NCI-H446 treated with DMSO at 0.1 percent for 48 hours (cell line): ENCODE measurements around the gene KHDC1L.
A peak's percentile ranks its signal among the peaks of the same experiment; 100 is the strongest.
"Not testable (repeated sequence)": the region's sequence is repeated elsewhere in the genome, so short reads cannot be mapped to it uniquely, and the experiment has no call there.

Experiments
- DNase-seq: peaks from one replicate; lab custom pipeline; 2025; lab: John Stamatoyannopoulos, UW

KHDC1L gene

DNA sequence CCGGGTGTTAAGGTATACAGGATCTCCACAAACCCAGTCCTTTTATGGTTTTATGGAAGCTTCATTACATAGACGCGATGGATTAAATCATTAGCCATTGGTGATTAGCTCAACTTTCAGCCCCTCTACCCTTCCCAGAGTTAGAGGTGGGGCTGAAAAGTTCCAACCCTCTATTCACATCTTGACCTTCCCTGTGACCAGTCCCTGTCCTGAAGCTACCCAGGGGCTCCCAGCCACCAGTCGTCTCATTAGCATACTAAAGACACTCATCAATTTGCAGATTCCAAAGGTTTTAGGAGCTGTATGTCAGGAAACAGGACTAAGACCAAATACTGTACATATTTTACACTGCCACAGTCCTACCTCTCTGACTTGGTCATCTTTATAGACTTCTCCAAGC, 21.0 kb downstream of the KHDC1L start:
- no peak for DNase-seq

DNA sequence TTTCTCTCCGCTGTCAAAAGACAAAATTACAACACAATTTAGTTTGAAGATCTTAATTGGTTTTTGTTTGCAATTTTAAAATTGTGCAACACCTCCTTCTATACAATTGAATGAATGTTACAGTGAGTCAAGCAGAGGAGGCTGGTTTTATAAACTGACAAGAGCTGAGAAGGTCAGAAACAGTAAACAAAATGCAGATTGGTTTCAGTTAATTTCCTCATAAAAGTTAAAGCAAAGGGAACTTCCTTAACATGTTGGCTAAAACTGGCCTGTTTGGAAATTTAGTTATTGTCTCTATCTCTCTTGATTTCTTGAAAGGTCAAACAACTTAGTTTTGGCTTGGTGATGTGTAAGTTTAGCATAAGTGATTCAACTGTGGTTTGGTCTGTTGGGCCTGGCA, 22.2 kb downstream of the KHDC1L start:
- DNase-seq: no peak

DNA sequence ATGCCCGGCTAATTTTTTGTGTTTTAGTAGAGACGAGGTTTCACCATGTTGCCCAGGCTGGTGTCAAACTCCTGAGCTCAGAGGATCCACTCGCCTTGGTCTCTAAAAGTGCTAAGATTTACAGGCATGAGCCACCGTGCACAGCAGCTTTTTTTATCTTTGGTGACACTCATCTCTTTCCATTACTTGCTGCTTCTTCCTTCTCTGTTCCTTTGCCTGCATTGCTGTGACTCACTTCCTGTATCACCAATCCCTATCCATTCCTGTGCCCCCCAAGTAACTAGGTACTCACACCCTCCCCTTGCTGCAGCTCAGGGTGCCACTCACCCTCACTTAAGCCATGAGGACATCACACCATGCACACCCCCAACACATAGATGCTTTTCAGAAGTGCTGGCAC, 24.6 kb downstream of the KHDC1L start:
- no peak for DNase-seq

DNA sequence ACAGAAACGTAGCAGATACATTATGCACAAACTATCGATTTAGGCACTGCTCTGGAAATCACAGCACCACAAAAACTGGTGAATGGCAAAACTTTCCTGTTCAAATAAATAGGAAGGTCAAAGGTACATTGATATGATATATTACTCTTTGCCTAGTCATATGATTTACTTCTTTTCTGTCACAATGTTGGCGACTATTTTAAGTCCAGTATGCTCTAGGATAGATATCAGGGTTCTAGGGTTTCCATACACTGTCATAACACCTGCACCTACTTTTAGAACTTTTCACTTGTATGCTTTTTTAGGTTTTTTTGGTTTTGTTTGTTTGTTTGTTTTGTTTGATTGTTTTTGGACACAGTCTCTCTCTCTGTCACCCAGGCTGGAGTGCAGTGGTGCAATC, 25.0 kb downstream of the KHDC1L start:
- no peak for DNase-seq

DNA sequence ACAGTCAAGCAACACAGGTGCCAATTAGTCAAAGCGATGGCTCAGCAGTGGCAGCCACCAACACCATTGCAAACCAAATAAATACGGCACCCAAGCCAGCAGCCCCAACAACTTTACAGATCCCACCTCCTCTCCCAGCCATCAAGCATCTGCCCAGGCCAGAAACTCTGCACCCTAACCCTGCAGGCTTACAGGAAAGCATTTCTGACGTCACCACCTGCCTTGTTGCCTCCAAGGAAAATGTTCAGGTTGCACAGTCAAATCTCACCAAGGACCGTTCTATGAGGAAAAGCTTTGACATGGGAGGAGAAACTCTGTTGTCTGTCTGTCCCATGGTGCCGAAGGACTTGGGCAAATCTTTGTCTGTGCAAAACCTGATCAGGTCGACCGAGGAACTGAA, 30.6 kb downstream of the KHDC1L start:
- DNase-seq: no peak

DNA sequence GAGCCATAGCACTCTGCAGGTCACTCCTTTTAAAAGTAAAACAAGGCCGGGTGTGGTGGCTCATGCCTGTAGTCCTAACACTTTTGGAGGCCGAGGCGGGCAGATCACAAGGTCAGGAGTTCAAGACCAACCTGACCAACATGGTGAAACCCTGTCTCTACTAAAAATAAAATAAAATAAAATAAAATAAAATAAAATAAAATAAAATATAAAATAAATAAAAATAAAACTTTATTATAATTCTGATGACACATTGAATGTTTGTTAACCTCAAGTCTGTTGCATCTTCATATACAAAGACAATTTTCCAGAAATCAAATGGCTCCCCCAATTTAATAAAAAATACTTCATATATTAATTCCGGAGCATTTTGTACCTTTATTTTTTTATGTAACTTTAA, 32.0 kb downstream of the KHDC1L start:
- not testable (repeated sequence) for DNase-seq

DNA sequence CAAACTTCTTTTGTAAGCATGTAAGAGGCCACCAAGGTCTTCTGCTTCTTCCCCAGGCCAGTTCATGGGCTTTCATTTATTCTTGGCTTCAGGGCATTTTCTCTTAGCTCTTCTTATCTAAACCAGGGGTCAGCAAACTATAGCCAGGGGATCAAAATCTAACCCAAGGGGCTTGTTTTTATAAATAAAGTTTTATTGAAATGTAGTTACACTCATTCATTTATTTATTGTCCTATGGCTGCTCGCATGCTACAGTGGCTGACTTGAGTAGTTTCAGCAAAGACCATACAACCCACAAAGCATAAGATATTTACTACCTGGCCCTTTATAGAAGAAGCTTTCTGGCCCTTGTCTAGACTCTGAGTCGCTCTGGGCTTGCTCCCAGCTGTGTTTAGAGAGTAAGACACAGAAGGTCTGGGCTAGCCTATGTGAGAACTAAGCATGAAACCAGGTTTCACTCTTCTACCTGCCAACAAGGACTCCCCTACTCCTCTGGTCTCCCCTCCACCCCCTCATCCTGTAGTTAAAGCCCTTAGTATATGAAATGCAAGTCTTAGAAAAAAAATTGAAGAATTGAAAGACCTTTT, 43.2 kb downstream of the KHDC1L start:
- no peak for DNase-seq

DNA sequence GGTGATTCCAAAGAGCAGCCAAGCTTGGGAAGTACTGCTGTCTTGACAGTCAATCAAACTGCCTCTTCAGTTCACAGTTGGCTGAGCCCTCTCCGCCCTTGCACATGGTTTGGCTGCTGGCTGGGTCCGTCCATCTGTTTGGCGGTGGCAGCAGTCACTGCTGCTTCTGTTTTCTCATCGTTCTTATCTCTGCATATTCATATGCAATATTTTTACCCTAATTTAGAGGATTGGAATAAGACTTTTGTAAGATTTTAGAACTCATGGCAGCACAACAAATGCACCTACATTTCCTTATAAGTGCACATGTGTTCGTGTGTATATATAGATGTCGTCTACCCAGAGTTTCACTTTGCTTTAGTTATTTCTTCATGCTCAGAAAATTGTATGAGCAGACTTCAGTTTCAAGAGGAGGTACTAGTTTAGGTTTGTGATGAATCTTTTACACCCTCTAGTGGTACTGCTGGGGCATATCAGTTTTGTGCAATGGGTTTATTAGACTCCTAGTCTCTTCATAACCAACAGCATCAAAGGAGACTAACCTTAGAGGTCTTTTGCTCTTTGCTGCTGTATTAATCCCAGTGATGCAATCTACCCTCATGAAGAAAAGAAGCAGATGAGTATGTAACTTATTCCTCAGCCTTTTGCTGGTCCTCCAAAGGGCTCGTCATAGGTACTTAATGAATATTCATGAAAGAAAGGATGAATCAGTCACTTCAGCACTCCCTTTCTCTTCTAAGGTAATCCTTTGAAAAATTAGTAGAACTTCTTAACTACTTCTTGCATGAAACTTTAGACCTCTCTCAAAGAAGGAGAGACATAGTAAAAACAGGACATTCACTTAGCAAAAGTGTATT, 44.3 kb downstream of the KHDC1L start:
- peak; percentile 87 for DNase-seq

DNA sequence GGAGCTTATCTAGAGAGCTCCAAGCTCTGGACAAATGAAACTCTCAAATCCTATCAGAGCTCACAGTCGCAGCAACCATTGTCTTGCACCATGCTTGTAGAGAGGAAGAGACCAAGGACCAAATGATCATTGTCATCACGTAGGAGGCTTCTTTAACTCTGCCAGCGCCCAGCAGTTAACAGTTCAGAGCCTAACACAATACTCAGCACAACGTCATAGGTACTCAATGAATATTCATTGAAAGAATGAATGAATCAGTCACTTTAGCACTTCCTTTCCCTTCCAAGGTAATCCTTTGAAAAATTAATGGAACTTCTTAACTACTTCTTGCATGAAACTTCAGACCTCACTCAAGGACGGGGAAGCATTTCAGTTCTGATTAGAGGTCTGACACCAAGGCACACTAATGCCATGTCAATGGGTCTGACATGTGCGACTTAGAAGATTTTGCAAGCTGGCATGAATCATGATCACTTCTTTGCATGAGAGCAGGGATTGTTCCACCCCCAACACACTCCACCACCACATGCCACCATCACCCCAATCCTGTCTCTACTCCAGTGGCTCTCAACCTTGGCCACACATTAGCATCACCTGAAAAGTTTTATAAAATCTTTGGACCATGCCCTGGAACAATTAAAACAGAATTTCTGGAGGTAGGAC, 45.1 kb downstream of the KHDC1L start:
- DNase-seq: peak; percentile 53

DNA sequence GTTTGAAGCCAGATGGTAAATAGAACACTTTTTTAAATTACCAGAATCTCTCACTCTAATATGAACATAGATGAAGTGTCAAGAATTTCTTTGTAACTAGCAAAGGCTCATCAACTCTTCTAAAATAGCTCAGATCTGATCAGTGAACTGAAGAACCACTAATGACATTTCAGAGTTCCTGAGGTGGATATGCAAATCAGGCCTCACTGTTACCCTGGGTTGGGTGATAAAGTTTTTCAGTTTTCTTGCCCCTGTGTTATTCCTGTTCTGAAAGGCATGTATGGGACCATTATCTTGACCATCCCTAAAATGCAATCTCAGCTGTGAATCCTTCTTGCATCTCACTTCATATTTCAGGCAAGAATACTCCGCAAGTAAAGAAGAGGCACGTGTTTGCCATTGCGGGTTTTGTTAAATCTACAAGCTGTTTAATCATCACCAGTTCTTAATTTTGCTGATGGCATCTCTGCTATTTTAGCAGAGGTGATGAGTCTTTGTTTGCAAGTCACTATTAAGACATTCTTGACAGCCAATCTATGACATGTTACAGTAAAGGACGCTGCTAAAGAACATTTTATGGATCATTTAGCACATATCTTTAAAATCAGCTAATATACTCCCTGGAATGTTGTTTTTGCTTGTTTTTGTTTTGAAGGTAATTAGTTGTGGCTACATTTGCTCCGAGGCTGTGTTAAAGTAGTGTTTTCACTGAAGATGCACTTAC, 47.9 kb downstream of the KHDC1L start:
- DNase-seq: no peak

DNA sequence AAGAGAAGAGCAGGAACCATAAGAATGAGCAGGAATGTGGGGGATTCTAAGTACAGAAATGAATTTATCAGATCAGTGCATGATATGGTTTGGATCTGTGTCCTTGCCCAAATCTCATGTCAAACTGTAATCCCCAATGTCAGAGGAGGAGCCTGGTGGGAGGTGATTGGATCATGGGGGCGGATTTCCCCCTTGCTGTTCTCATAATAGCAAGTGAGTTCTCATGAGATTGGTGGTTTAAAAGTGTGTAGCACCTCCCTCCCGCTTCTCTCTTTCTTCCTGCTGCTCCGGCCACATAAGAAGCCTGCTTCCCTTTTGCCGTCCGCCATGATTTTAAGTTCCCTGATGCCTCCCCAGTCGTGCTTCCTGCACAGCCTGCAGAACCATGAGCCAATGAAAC, 49.2 kb downstream of the KHDC1L start:
- no peak for DNase-seq

DNA sequence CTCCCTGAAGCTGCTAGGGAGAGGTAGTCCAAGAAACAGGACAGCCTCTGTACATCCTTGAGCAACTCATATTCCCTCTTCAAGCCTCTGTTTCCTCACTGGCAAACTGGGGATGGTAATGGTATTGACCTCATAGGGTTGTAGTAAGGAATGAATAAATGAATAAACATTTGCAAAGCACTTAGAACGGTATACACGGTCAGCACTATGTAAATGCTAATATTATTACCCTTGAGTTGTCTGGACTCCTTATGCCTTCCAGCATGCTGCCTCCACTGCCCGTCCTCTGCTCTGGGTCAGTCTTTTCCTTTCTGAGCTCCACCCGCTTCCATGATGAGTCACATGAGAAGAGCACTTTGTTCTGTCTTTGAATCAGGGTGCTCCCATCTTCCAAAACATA, 50.6 kb downstream of the KHDC1L start:
- DNase-seq: no peak
